HepG2 (cell line): ENCODE data around the gene RNF13. TPM values are rescaled to one million over a fixed set of nuclear protein-coding genes. Genes with fewer than 3 reads are reported as not detected.

ENCODE experiments used
- EZH2 ChIP-seq: conservative IDR thresholded peaks from 2 replicates; pipeline ENCODE4 v1.6.1; 2012; ENCODE audit warnings: mild to moderate bottlenecking, low read depth, low read length, moderate library complexity
- GTF2F1 ChIP-seq: fragments of 150-350 bp; IDR thresholded peaks from 2 replicates; pipeline ENCODE4 v1.6.1; 2014; ENCODE audit warnings: low read length
- SMAD9 ChIP-seq: sonication (generic); formaldehyde crosslinking; IDR thresholded peaks from 2 replicates; pipeline ENCODE4 v1.5.1; 2020; ENCODE audit warnings: mild to moderate bottlenecking, missing genetic modification reagents
- SOX13 ChIP-seq, 3 experiments: fragments of 450-650 bp in 1 of 3; sonication (generic) in 1 of 3; formaldehyde crosslinking in 1 of 3; IDR thresholded peaks in 2 of 3; conservative IDR thresholded peaks in 1 of 3; 2 replicates each; pipeline versions ENCODE4 v1.5.0 to v1.6.1; 2016 to 2020; ENCODE audit warnings: antibody characterized with exemption in 1 of 3, mild to moderate bottlenecking in 1 of 3, missing compliant biosample characterization in 1 of 3, missing genetic modification reagents in 1 of 3, moderate library complexity in 1 of 3
- ZFY ChIP-seq: sonication (generic); formaldehyde crosslinking; IDR thresholded peaks from 2 replicates; pipeline ENCODE4 v1.4.0; 2020; ENCODE audit warnings: missing genetic modification reagents
- ZNF121 ChIP-seq: sonication (generic); formaldehyde crosslinking; IDR thresholded peaks from 2 replicates; pipeline ENCODE4 v1.5.0; 2020; ENCODE audit warnings: mild to moderate bottlenecking, missing genetic modification reagents
- ZNF124 ChIP-seq: sonication (generic); formaldehyde crosslinking; IDR thresholded peaks from 2 replicates; pipeline ENCODE4 v1.4.0; 2020; ENCODE audit warnings: missing genetic modification reagents
- ZNF251 ChIP-seq: sonication (generic); formaldehyde crosslinking; IDR thresholded peaks from 2 replicates; pipeline ENCODE4 v1.9.0; 2021; ENCODE audit warnings: mild to moderate bottlenecking, missing genetic modification reagents
- polyA plus RNA-seq, 8 experiments: library from polyadenylated mRNA; depleted of rRNA in 3 of 8; stranded (reverse) in 7 of 8; unstranded in 1 of 8; fragments of >200 nt; fragmentation: Illumina TruSeq in 4 of 8; extraction: Trizol in 4 of 8; gene quantifications; 2 replicates each; pipeline versions ENCODE4 v1.2.1 to v1.2.3, GENCODE V29; 2011 to 2016; ENCODE audit warnings: low read depth in 4 of 8, missing spikeins in 1 of 8, mixed read lengths in 1 of 8; ENCODE audit not compliant: insufficient read depth in 1 of 8
- total RNA-seq, 5 experiments: library from RNA; depleted of rRNA; stranded (reverse); fragments of >200 nt; fragmentation: Illumina TruSeq; extraction: Trizol; gene quantifications; 2 replicates each; pipeline ENCODE4 v1.2.3, GENCODE V29; 2016; ENCODE audit warnings: low read depth in 1 of 5
- TF ChIP-seq, protein P1 (sequence below): IDR thresholded peaks from 2 replicates; pipeline ENCODE4 v1.6.1; 2016; ENCODE audit warnings: mild to moderate bottlenecking
- TF ChIP-seq, protein P2 (sequence below): IDR thresholded peaks from 2 replicates; pipeline ENCODE4 v1.4.0; 2020; ENCODE audit warnings: mild to moderate bottlenecking, missing genetic modification reagents
- TF ChIP-seq, protein P3 (sequence below): sonication (generic); formaldehyde crosslinking; IDR thresholded peaks from 2 replicates; pipeline ENCODE4 v1.4.0; 2020; ENCODE audit warnings: mild to moderate bottlenecking, missing genetic modification reagents, borderline replicate concordance
- TF ChIP-seq, protein P4 (sequence below), 2 experiments: sonication (generic) in 1 of 2; formaldehyde crosslinking in 1 of 2; IDR thresholded peaks; 2 replicates each; pipeline versions ENCODE4 v1.4.0 to v1.6.1; 2018 to 2020; ENCODE audit warnings: missing genetic modification reagents in 2 of 2, borderline replicate concordance in 1 of 2, low read depth in 1 of 2, mild to moderate bottlenecking in 1 of 2, missing biosample characterization in 1 of 2
- TF ChIP-seq, protein P5 (sequence below): sonication (generic); formaldehyde crosslinking; IDR thresholded peaks from 2 replicates; pipeline ENCODE4 v1.8.1; 2023; ENCODE audit warnings: missing genetic modification reagents, inconsistent platforms, borderline replicate concordance

The RNF13 gene
- total and polyA plus RNA-seq, 2 of the 13 experiments (the other 11 are each of a cell fraction or from before 2014, with no cell fraction given): 39.8 to 46.0 TPM

DNA sequence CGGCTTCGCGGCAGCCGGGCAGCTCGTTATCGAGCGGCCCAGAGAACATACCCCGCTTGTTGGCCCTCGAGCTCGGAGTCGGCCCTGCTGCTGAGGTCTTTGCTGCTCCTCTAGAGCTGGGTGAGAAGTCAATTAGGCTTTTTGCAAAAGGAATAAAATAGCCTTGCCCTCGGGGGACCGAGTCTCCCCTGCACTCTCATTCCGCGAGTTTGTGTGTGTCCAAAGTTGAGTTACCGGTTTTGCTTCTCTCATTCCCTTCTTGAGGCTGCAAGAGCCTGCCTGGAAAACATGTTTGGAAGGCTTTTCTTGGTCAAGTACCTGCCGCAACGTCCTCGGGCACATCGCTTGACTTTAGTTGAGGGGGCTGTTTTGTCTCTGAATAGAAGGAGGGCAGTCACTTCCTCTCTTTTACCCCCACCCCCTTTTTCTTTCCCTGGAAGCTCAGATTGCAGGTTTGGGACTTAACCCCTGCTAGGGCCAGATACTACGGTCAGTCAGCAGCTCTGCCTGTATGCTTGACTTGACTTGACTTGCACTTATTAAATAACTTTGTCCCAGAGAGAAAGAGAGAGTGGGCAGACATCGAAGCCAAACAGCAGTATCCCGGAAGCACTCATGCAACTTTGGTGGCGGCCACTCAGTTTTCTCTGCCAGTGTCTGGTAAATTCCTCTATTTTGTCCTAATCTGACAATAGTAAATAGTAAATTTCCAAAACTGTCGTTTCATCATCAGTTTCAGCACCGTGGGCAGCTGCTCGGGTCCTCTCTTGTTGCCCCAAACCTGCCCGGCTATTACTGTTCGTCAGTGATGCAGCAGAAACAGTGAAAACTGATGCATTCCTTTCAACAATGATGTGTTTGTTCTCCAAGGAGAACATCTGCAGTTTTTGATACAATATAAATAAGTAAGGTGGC lies 609 bp downstream of the RNF13 start (continued):
- TF ChIP-seq, protein P1, sequence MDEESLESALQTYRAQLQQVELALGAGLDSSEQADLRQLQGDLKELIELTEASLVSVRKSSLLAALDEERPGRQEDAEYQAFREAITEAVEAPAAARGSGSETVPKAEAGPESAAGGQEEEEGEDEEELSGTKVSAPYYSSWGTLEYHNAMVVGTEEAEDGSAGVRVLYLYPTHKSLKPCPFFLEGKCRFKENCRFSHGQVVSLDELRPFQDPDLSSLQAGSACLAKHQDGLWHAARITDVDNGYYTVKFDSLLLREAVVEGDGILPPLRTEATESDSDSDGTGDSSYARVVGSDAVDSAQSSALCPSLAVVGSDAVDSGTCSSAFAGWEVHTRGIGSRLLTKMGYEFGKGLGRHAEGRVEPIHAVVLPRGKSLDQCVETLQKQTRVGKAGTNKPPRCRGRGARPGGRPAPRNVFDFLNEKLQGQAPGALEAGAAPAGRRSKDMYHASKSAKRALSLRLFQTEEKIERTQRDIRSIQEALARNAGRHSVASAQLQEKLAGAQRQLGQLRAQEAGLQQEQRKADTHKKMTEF (CRISPR knock-in tag): no peak
- no peak for TF ChIP-seq ZNF251
- TF ChIP-seq ZNF124 (CRISPR knock-in tag): no peak
- TF ChIP-seq, protein P2, sequence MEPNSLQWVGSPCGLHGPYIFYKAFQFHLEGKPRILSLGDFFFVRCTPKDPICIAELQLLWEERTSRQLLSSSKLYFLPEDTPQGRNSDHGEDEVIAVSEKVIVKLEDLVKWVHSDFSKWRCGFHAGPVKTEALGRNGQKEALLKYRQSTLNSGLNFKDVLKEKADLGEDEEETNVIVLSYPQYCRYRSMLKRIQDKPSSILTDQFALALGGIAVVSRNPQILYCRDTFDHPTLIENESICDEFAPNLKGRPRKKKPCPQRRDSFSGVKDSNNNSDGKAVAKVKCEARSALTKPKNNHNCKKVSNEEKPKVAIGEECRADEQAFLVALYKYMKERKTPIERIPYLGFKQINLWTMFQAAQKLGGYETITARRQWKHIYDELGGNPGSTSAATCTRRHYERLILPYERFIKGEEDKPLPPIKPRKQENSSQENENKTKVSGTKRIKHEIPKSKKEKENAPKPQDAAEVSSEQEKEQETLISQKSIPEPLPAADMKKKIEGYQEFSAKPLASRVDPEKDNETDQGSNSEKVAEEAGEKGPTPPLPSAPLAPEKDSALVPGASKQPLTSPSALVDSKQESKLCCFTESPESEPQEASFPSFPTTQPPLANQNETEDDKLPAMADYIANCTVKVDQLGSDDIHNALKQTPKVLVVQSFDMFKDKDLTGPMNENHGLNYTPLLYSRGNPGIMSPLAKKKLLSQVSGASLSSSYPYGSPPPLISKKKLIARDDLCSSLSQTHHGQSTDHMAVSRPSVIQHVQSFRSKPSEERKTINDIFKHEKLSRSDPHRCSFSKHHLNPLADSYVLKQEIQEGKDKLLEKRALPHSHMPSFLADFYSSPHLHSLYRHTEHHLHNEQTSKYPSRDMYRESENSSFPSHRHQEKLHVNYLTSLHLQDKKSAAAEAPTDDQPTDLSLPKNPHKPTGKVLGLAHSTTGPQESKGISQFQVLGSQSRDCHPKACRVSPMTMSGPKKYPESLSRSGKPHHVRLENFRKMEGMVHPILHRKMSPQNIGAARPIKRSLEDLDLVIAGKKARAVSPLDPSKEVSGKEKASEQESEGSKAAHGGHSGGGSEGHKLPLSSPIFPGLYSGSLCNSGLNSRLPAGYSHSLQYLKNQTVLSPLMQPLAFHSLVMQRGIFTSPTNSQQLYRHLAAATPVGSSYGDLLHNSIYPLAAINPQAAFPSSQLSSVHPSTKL: no peak; the same call in 1 of the 2 replicates
- TF ChIP-seq, protein P3, sequence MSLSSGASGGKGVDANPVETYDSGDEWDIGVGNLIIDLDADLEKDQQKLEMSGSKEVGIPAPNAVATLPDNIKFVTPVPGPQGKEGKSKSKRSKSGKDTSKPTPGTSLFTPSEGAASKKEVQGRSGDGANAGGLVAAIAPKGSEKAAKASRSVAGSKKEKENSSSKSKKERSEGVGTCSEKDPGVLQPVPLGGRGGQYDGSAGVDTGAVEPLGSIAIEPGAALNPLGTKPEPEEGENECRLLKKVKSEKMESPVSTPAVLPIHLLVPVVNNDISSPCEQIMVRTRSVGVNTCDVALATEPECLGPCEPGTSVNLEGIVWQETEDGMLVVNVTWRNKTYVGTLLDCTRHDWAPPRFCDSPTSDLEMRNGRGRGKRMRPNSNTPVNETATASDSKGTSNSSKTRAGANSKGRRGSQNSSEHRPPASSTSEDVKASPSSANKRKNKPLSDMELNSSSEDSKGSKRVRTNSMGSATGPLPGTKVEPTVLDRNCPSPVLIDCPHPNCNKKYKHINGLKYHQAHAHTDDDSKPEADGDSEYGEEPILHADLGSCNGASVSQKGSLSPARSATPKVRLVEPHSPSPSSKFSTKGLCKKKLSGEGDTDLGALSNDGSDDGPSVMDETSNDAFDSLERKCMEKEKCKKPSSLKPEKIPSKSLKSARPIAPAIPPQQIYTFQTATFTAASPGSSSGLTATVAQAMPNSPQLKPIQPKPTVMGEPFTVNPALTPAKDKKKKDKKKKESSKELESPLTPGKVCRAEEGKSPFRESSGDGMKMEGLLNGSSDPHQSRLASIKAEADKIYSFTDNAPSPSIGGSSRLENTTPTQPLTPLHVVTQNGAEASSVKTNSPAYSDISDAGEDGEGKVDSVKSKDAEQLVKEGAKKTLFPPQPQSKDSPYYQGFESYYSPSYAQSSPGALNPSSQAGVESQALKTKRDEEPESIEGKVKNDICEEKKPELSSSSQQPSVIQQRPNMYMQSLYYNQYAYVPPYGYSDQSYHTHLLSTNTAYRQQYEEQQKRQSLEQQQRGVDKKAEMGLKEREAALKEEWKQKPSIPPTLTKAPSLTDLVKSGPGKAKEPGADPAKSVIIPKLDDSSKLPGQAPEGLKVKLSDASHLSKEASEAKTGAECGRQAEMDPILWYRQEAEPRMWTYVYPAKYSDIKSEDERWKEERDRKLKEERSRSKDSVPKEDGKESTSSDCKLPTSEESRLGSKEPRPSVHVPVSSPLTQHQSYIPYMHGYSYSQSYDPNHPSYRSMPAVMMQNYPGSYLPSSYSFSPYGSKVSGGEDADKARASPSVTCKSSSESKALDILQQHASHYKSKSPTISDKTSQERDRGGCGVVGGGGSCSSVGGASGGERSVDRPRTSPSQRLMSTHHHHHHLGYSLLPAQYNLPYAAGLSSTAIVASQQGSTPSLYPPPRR (CRISPR knock-in tag): no peak; the same call in 1 of the 2 replicates
- TF ChIP-seq, protein P4, sequence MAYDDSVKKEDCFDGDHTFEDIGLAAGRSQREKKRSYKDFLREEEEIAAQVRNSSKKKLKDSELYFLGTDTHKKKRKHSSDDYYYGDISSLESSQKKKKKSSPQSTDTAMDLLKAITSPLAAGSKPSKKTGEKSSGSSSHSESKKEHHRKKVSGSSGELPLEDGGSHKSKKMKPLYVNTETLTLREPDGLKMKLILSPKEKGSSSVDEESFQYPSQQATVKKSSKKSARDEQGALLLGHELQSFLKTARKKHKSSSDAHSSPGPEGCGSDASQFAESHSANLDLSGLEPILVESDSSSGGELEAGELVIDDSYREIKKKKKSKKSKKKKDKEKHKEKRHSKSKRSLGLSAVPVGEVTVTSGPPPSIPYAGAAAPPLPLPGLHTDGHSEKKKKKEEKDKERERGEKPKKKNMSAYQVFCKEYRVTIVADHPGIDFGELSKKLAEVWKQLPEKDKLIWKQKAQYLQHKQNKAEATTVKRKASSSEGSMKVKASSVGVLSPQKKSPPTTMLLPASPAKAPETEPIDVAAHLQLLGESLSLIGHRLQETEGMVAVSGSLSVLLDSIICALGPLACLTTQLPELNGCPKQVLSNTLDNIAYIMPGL (CRISPR knock-in tag; IDR thresholded peaks at IDR 0.05; ENCODE audit: borderline replicate concordance in 1 of 2, low read depth in 1 of 2): peak in 1 of 2 experiments; percentile 65; a peak in 3 of 4 replicates
- TF ChIP-seq ZFY: no peak
- no peak for TF ChIP-seq GTF2F1
- TF ChIP-seq, protein P5, sequence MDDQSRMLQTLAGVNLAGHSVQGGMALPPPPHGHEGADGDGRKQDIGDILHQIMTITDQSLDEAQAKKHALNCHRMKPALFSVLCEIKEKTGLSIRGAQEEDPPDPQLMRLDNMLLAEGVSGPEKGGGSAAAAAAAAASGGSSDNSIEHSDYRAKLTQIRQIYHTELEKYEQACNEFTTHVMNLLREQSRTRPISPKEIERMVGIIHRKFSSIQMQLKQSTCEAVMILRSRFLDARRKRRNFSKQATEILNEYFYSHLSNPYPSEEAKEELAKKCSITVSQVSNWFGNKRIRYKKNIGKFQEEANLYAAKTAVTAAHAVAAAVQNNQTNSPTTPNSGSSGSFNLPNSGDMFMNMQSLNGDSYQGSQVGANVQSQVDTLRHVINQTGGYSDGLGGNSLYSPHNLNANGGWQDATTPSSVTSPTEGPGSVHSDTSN (CRISPR knock-in tag): no peak
- TF ChIP-seq ZNF121 (CRISPR knock-in tag): 0 out of 2 replicates have a peak, but pooled peaks have one; percentile 40
- TF ChIP-seq EZH2: no peak
- TF ChIP-seq SOX13 (IDR thresholded peaks at IDR 0.05): no peak
- no peak for TF ChIP-seq SOX13 (CRISPR knock-in tag; conservative IDR thresholded peaks at IDR 0.05 in 1 of 2, IDR thresholded peaks at IDR 0.05 in 1 of 2)
- no peak for TF ChIP-seq SMAD9 (CRISPR knock-in tag)
